T-helper 1 cell (primary cell): ENCODE measurements around the gene ALDH2.
"Not testable (repeated sequence)": the region's sequence is repeated elsewhere in the genome, so short reads cannot be mapped to it uniquely, and the experiment has no call there.

ENCODE experiments used
- DNase-seq, 5 donors: peaks; one replicate each; pipeline ENCODE4 v3.0.0-alpha.2; 2012 to 2020

Gene ALDH2

GRCh38 chr12:111759991-111760390, 6.7 kb upstream of the ALDH2 start:
- DNase-seq = no peak

DNA sequence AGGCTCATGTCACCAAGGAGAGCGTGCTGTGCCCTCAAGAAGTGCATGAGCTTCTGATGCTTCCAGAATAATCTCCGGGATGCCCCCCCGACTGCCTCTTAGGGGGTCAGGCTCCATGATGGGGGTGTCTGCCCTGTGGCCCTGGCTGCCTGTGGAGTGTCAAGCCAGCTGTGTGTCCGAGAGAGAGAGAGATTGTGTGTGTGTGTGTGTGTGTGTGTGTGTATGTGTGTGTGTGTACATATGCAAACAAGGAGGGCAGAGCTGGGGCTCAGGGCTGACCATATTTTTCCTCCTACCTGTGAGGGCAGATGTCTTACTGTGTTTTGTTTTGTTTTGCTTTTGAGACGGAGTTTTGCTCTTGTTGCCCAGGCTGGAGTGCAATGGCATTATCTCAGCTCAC, 5.6 kb upstream of the ALDH2 start:
- DNase-seq = no peak

GRCh38 chr12:111761706-111762105, 5.0 kb upstream of the ALDH2 start:
- no peak for DNase-seq

DNA sequence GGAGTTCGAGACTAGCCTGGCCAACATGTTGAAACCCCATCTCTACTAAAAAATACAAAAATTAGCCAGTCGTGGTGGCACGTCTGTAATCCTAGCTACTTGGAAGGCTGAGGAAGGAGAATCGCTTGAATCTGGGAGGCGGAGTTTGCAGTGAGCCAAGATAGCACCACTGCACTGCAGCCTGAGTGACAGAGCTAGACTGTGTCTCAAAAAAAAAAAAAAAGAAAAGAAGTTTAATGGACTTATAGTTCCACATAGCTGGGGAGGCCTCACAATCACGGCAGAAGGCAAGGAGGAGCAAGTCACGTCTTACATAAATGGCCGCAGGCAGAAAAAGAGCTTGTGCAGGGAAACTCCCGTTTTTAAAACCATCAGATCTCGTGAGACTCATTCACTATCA, 3.2 kb upstream of the ALDH2 start:
- not testable (repeated sequence) for DNase-seq

- no peak for DNase-seq
Observed at GRCh38 chr12:111764120-111764821, 2.5 kb upstream of the ALDH2 start.

- no peak for DNase-seq
Observed at GRCh38 chr12:111767362-111768158, 827 bp downstream of the ALDH2 start.

GRCh38 chr12:111768159-111768895, 1.6 kb downstream of the ALDH2 start:
- DNase-seq = no peak

DNA sequence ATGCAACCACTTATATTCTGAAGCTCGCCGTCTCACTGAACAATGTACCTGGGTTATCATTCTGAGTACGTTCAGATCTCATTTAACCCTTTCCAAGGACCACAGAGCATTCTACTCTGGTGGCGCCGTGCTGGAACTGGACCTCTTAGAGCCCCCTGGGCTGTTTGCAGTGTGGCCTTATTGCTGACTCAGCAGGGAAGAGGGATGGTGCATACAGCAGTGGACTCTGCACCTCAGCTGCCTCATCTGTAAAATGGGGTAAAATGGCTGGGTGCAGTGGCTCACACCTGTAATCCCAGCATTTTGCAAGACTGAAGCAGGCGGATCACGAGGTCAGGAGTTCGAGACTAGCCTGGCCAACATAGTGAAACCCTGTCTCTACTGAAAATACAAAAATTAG, 2.9 kb downstream of the ALDH2 start:
- no peak for DNase-seq

DNA sequence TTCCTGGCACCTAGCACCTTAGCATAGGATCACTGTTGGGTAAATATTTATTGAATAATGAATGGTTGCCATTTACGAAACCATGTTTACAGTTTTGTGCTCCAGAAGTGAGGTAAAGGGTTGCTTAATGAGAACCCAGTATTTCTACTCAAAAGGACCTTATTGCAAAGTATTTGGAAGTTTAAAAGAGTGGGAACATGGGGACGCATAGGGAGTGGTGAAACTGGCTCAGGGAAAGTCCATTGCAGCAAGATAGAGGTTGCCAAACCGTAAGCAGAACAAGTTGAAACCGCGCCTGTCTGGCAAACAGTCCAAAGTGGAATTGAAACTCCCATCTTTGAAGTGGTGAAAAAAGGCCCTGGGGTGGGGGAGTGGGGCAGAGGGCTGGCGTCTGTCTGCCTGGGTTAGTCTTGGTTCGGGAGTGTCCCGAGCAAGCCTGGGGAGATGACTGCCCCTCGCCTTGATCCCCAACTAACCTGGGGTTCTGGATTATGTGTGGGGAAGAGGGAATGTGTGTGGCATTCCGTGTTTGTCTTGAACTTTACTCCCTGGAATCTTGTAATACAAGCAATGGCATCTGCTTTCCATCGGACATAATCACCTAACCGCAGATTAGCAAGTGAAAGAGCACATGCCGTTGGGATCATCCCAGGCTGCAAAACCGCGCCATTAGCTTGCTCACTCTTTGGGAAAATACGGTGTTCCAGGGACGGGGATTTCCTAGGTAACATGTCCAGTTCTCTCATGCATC, 7.2 kb downstream of the ALDH2 start:
- DNase-seq = no peak

- DNase-seq = no peak
Observed at GRCh38 chr12:111775205-111776193, 8.8 kb downstream of the ALDH2 start.

- DNase-seq = no peak
Observed at GRCh38 chr12:111776836-111777344, 10.2 kb downstream of the ALDH2 start.

GRCh38 chr12:111777345-111778045, 10.8 kb downstream of the ALDH2 start:
- no peak for DNase-seq

DNA sequence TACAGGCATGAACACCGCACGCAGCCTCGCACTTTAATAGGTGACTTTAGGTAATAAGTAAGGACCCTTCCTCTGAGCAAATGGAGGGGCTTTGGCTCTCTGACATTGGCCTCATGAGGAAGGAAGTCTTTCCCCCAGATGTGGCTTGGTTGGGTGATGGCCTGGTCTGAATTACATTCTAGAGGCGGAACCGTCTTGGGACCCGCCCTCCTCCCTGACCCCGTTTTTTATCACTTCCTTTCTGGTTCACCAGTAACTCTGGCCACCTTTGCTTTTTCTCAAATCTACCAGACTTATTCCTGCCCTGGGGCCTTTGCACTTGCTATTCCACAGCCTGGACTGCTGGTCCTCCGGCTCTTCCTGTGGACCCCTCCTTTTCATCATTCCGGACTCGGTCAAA, 13.4 kb downstream of the ALDH2 start:
- DNase-seq = no peak

DNA sequence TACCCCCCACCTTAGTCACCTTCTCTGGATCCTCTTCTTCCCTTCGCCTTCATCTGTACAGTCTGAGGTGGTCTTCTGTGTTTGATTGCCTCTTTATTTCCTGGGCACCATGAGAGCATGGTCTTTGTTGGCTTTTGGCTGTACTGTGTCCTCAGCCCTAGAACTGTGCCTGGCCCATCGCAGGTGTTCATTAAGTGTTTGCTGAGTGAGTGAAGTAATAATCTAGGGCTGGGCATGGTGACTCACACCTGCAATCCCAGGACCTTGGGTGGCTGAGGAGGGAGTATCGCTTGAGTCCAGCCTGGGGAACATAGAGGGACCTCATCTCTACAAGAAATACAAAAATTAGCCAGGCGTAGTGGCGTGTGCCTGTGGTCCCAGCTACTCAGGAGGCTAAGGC, 13.9 kb downstream of the ALDH2 start:
- DNase-seq = no peak

- DNase-seq = no peak
Observed at GRCh38 chr12:111781085-111781658, 14.4 kb downstream of the ALDH2 start.

DNA sequence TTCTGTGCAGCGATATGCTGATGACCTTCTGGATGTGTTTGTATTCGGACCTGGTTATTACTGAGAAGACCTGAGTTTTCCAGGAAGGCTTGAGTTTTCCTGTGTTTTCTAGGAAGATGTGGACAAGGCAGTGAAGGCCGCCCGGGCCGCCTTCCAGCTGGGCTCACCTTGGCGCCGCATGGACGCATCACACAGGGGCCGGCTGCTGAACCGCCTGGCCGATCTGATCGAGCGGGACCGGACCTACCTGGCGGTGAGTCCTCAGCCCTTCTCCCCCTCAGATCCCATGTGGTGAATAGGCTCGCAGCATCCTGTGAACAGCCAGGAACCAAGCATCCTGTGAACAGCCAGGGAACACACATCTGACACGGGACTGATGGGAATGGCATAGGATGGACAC, 16.3 kb downstream of the ALDH2 start:
- DNase-seq = no peak

GRCh38 chr12:111784953-111785352, 18.2 kb downstream of the ALDH2 start:
- no peak for DNase-seq

GRCh38 chr12:111785651-111786050, 18.9 kb downstream of the ALDH2 start:
- no peak for DNase-seq

DNA sequence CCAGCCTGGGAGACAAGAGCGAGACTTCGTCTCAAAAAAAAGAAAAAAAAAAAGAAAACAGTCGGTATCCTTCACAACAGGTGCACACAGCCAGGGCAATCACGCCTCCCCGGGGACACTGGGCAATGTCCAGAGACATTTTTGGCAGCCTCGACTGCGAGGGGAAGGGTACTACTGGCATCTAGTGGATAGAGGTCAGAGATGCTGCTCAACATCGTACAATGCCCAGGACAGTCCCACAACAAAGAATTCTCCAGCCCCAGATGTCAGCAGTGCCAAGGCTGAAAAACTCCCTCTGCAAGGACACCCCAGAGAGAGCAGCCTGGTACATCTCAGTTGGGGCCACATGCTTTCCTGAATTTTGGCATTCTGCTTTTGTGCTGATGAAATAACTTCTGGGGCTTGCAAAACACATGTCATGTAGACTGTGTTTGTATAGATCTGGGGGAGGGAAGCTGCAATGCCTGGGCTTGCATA, 21.5 kb downstream of the ALDH2 start:
- DNase-seq = no peak

DNA sequence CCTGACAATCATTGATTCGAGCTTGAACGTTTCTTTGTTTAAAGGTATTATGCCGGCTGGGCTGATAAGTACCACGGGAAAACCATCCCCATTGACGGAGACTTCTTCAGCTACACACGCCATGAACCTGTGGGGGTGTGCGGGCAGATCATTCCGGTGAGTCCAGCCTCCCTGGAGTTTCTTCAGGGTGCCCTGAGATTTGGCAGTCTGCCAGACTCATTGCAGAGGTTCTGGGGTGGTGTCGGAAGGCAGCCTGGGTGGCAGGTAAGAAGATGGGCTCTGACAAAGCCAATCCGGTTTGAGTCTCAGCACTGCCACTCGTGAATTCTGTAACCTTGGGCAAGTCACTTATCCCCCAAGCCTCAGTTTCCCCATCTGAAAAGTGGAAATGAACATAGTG, 23.0 kb downstream of the ALDH2 start:
- DNase-seq = no peak
